HG03432 (cell line): ENCODE results near the gene LZTS2.
"Not testable (repeated sequence)": the region's sequence is repeated elsewhere in the genome, so short reads cannot be mapped to it uniquely, and the experiment has no call there.

Source experiments
- ATAC-seq: cut with Tn5 transposase; IDR thresholded peaks from one replicate; pipeline ENCODE4 v1.9.1; 2021; ENCODE audit warnings: mild to moderate bottlenecking, moderate library complexity; ENCODE audit not compliant: unreplicated experiment

The LZTS2 gene

GRCh38 chr10:101031796-101032636 is 32.4 kb downstream of the LZTS2 start:
- ATAC-seq = peak; percentile 44

GRCh38 chr10:101032637-101033224 is 33.1 kb downstream of the LZTS2 start:
- ATAC-seq = peak; percentile 24

- no peak for ATAC-seq
These were observed 33.7 kb downstream of the LZTS2 start for GRCh38 chr10:101033276-101033675.

GRCh38 chr10:101034404-101034803 is 34.8 kb downstream of the LZTS2 start:
- ATAC-seq = not testable (repeated sequence)

GRCh38 chr10:101035314-101035713 is 35.7 kb downstream of the LZTS2 start:
- ATAC-seq = no peak

GRCh38 chr10:101035916-101036702 is 36.5 kb downstream of the LZTS2 start:
- ATAC-seq = no peak

GRCh38 chr10:101036726-101037125 is 37.1 kb downstream of the LZTS2 start:
- ATAC-seq = no peak

GRCh38 chr10:101038484-101038883 is 38.9 kb downstream of the LZTS2 start:
- ATAC-seq = no peak

GRCh38 chr10:101040061-101040460 is 40.5 kb downstream of the LZTS2 start:
- ATAC-seq = no peak

GRCh38 chr10:101040851-101041250 is 41.2 kb downstream of the LZTS2 start:
- ATAC-seq = no peak

GRCh38 chr10:101041252-101041761 is 41.7 kb downstream of the LZTS2 start:
- peak; percentile 52 for ATAC-seq

- no peak for ATAC-seq
These were observed 42.5 kb downstream of the LZTS2 start for GRCh38 chr10:101042118-101042517.

GRCh38 chr10:101042667-101043362 is 43.2 kb downstream of the LZTS2 start:
- ATAC-seq = peak; percentile 97

- ATAC-seq = no peak
These were observed 43.7 kb downstream of the LZTS2 start for GRCh38 chr10:101043363-101043707.

- ATAC-seq = no peak
These were observed 44.5 kb downstream of the LZTS2 start for GRCh38 chr10:101044117-101044516.

- ATAC-seq = no peak
These were observed 47.0 kb downstream of the LZTS2 start for GRCh38 chr10:101046332-101047238.

GRCh38 chr10:101047268-101047667 is 47.7 kb downstream of the LZTS2 start:
- no peak for ATAC-seq

- no peak for ATAC-seq
These were observed 48.6 kb downstream of the LZTS2 start for GRCh38 chr10:101047961-101048892.
